RCC 7860 (cell line): ENCODE results near the gene BTAF1.

ENCODE experiments used
- DNase-seq: peaks from one replicate; pipeline ENCODE4 v3.0.0-alpha.2; 2015; ENCODE audit warnings: low spot score
- FAIRE-seq: peaks from 2 replicates; lab custom pipeline; 2012; peaks lifted over from hg19 to GRCh38; lab: Jason Lieb, UNC

The BTAF1 gene

GRCh38 chr10:92042541-92042940 is 119.0 kb downstream of the BTAF1 start:
- no peak for FAIRE-seq

GRCh38 chr10:92045641-92046106 is 122.1 kb downstream of the BTAF1 start:
- FAIRE-seq (no peak), DNase-seq (no peak)

More at GRCh38 chr10:92042541-92042940, 119.0 kb downstream of the BTAF1 start:
- DNase-seq = no peak

GRCh38 chr10:92047215-92047614 is 123.6 kb downstream of the BTAF1 start:
- FAIRE-seq = no peak
- DNase-seq = no peak

- no peak for FAIRE-seq
- DNase-seq = no peak
Observed at GRCh38 chr10:92052088-92052487, 128.5 kb downstream of the BTAF1 start.

GRCh38 chr10:92052741-92053140 is 129.2 kb downstream of the BTAF1 start:
- no peak for FAIRE-seq
- DNase-seq = no peak

- FAIRE-seq (no peak), DNase-seq (no peak)
Observed at GRCh38 chr10:92054807-92055206, 131.2 kb downstream of the BTAF1 start.

GRCh38 chr10:92062273-92062672 is 138.7 kb downstream of the BTAF1 start:
- FAIRE-seq (no peak), DNase-seq (no peak)

- no peak for FAIRE-seq
- no peak for DNase-seq
Observed at GRCh38 chr10:92064506-92064905, 140.9 kb downstream of the BTAF1 start.

GRCh38 chr10:92066386-92066785 is 142.8 kb downstream of the BTAF1 start:
- FAIRE-seq (no peak), DNase-seq (no peak)

- no peak for DNase-seq
- FAIRE-seq = no peak
Observed at GRCh38 chr10:92068900-92069299, 145.3 kb downstream of the BTAF1 start.

- FAIRE-seq = no peak
- DNase-seq = no peak
Observed at GRCh38 chr10:92074126-92074887, 150.7 kb downstream of the BTAF1 start.

GRCh38 chr10:92075829-92076228 is 152.3 kb downstream of the BTAF1 start:
- no peak for DNase-seq

GRCh38 chr10:92076722-92077121 is 153.2 kb downstream of the BTAF1 start:
- DNase-seq (no peak), FAIRE-seq (no peak)

More at GRCh38 chr10:92075829-92076228, 152.3 kb downstream of the BTAF1 start:
- FAIRE-seq = no peak

GRCh38 chr10:92079003-92079402 is 155.4 kb downstream of the BTAF1 start:
- DNase-seq (no peak), FAIRE-seq (no peak)
